Panc1 (cell line): Measurements from ENCODE around the gene HOXA13. TPM values are rescaled to one million over a fixed set of nuclear protein-coding genes. Genes with fewer than 3 reads are reported as not detected.

Experiments
- ATAC-seq: fragments of 200-7000 bp; cut with Tn5 transposase; 2 replicates; pipeline ENCODE4 v1.9.1; 2020; ENCODE audit warnings: mild to moderate bottlenecking, moderate library complexity
- BruUV-seq: library from RNA; stranded (reverse); fragments of 400-500 nt; replicated peaks from 2 replicates; lab custom pipeline; 2021; lab: Mats Ljungman, UMichigan
- CTCF ChIA-PET: fragments of 300-600 bp; sonication (Branson Sonifier 250); formaldehyde crosslinking; loops from one replicate; lab custom pipeline; 2022; ENCODE audit warnings: antibody characterized with exemption; lab: Charles Lee
- POLR2A ChIA-PET: fragments of 300-600 bp; sonication (Branson Sonifier 250); formaldehyde crosslinking; loops from one replicate; lab custom pipeline; 2022; ENCODE audit warnings: antibody characterized with exemption; lab: Charles Lee
- DNase-seq: peaks from one replicate; pipeline ENCODE4 v3.0.0-alpha.2; 2010; ENCODE audit warnings: low read depth, low spot score
- H3K27ac ChIP-seq: 2 replicates; pipeline ENCODE4 v1.5.1; 2011; ENCODE audit warnings: mild to moderate bottlenecking, low read length, inconsistent platforms
- H3K27me3 ChIP-seq: fragments of 200-500 bp; sonication (Bioruptor generic); 2 replicates; pipeline ENCODE4 v1.6.0; 2014; ENCODE audit warnings: low read length, inconsistent platforms; ENCODE audit not compliant: control insufficient read depth, insufficient read depth
- H3K36me3 ChIP-seq: fragments of 200-500 bp; sonication (Bioruptor generic); 2 replicates; pipeline ENCODE4 v1.5.1; 2014; ENCODE audit warnings: inconsistent platforms, mild to moderate bottlenecking, low read length, moderate library complexity; ENCODE audit not compliant: control insufficient read depth, insufficient read depth
- H3K4me1 ChIP-seq: 2 replicates; pipeline ENCODE4 v1.5.1; 2011; ENCODE audit warnings: inconsistent platforms, mild to moderate bottlenecking, low read length, moderate library complexity; ENCODE audit not compliant: control insufficient read depth, insufficient read depth
- H3K4me3 ChIP-seq, 2 experiments: 2 replicates each; pipeline ENCODE4 v1.5.1; 2011 to 2012; ENCODE audit warnings: low read depth in 2 of 2, low read length in 2 of 2, mild to moderate bottlenecking in 2 of 2, inconsistent platforms in 1 of 2, moderate library complexity in 1 of 2
- H3K9me3 ChIP-seq: fragments of 200-500 bp; sonication (Bioruptor generic); 2 replicates; pipeline ENCODE4 v1.5.1; 2014; ENCODE audit warnings: low read depth, mild to moderate bottlenecking, inconsistent platforms, low read length, moderate library complexity; ENCODE audit not compliant: control insufficient read depth, insufficient read depth
- CTCF ChIP-seq: fragments of 450-650 bp; IDR thresholded peaks from 2 replicates; pipeline ENCODE4 v1.5.1; 2017; ENCODE audit warnings: mild to moderate bottlenecking
- POLR2AphosphoS5 ChIP-seq: IDR thresholded peaks from 2 replicates; pipeline ENCODE4 v1.6.1; 2012; ENCODE audit warnings: mild to moderate bottlenecking, low read depth, low read length, moderate library complexity
- REST ChIP-seq, 2 experiments: IDR thresholded peaks; 2 replicates each; pipeline ENCODE4 v1.6.1; 2011 to 2012; ENCODE audit warnings: low read depth in 2 of 2, control low read depth in 1 of 2, low read length in 1 of 2, mild to moderate bottlenecking in 1 of 2, moderate library complexity in 1 of 2; ENCODE audit not compliant: insufficient read depth in 1 of 2
- SIN3A ChIP-seq: IDR thresholded peaks from 2 replicates; pipeline ENCODE4 v1.6.1; 2012; ENCODE audit warnings: low read depth, mild to moderate bottlenecking, low read length, moderate library complexity, borderline replicate concordance; ENCODE audit not compliant: insufficient read depth
- TCF7L2 ChIP-seq: IDR thresholded peaks from 2 replicates; pipeline ENCODE4 v1.6.1; 2011; ENCODE audit warnings: mild to moderate bottlenecking, low read depth, low read length, inconsistent platforms
- in situ Hi-C: cut with HindIII; loops from 2 replicates; pipeline ENCODE4 v1.10.0; 2016; ENCODE audit warnings: low sequenced_read_pairs, low pct_unique_long_range_greater_than_20kb
- intact Hi-C: fragments of 100-400 bp; cut with micrococcal nuclease; formaldehyde crosslinking; loops from one replicate; pipeline ENCODE4 v1.10.0; 2022; ENCODE audit not compliant: unreplicated experiment
- total RNA-seq: library from RNA; stranded (reverse); gene quantifications from one replicate; pipeline ENCODE4 v1.2.1, GENCODE V29; 2021; ENCODE audit not compliant: unreplicated experiment

The HOXA13 gene
- total RNA-seq, 1 experiment from 2014 or later = 1.2 TPM

- peaks cover 2% of the 10 kb centered on the region; the same call in 1 of the 2 replicates for H3K36me3 ChIP-seq
- ATAC-seq (no peak), DNase-seq (no peak)
- H3K27ac ChIP-seq = no peak overlapping the region
- POLR2A ChIA-PET = no interaction called here
- no peaks in the 10 kb centered on the region for H3K9me3 ChIP-seq
- intact Hi-C loops (loop anchor here (5.0 kb wide), 3 partner anchors 409 to 899 kb away; no protein-coding TSS in a partner anchor), in situ Hi-C loops (no loop called here)
- no peak overlapping the region for H3K4me3 ChIP-seq
- no peak for TF ChIP-seq POLR2AphosphoS5
- no peak for TF ChIP-seq SIN3A
- TF ChIP-seq CTCF = no peak
- no peak for TF ChIP-seq REST (IDR thresholded peaks at IDR 0.05; ENCODE audit: insufficient read depth in 1 of 2, low read depth in 2 of 2, low read length in 1 of 2)
- TF ChIP-seq TCF7L2 = no peak
- H3K27me3 ChIP-seq = no peaks in the 10 kb centered on the region; the same call in 1 of the 2 replicates
- peaks cover 17% of the 10 kb centered on the region for H3K4me1 ChIP-seq
- no TSS peak for BruUV-seq
- CTCF ChIA-PET = interaction anchor here (1.4 kb wide), 1 partner anchor 12 kb away, joined by 3 read pairs; no protein-coding TSS in a partner anchor
Measured at GRCh38 chr7:27198138-27198841, 1.6 kb downstream of the HOXA13 start.

GRCh38 chr7:27197137-27198042 is 2.5 kb downstream of the HOXA13 start:
- no TSS peak for BruUV-seq
- H3K27me3 ChIP-seq = no peaks in the 10 kb centered on the region; the same call in 1 of the 2 replicates
- POLR2A ChIA-PET = no interaction called here
- H3K4me3 ChIP-seq = no peak overlapping the region
- in situ Hi-C loops (no loop called here), intact Hi-C loops (loop anchor here (2.0 to 5.0 kb wide), 5 partner anchors 379 to 900 kb away; no protein-coding TSS in a partner anchor)
- no peak overlapping the region for H3K27ac ChIP-seq
- TF ChIP-seq SIN3A (no peak), CTCF (no peak)
- H3K9me3 ChIP-seq = no peaks in the 10 kb centered on the region
- no peak for ATAC-seq
- peaks cover 17% of the 10 kb centered on the region for H3K4me1 ChIP-seq
- H3K36me3 ChIP-seq = peaks cover 2% of the 10 kb centered on the region; the same call in 1 of the 2 replicates
- CTCF ChIA-PET = interaction anchor here (0.5 kb wide), 1 partner anchor 452 kb away, joined by 5 read pairs; no protein-coding TSS in a partner anchor
- DNase-seq = no peak
